CD4-positive, alpha-beta T cell treated with Interleukin-1 beta for 1 hour (primary cell): ENCODE data around the gene CLDN7.

Experiments used
- DNase-seq, 2 donors: peaks; one replicate each; pipeline ENCODE4 v3.0.0-alpha.2; 2020 to 2022

CLDN7 gene

GRCh38 chr17:7218166-7218565, 44.1 kb downstream of the CLDN7 start:
- no peak for DNase-seq

- peak in 1 of 2 donors; percentile 28 for DNase-seq
Observed at GRCh38 chr17:7217113-7217987, 44.9 kb downstream of the CLDN7 start.

- DNase-seq = no peak
Observed at GRCh38 chr17:7216242-7217112, 45.8 kb downstream of the CLDN7 start.

GRCh38 chr17:7215652-7216180, 46.6 kb downstream of the CLDN7 start:
- DNase-seq = no peak

- DNase-seq = no peak
Observed at GRCh38 chr17:7215136-7215638, 47.1 kb downstream of the CLDN7 start.

- DNase-seq = peak; percentile 99
Observed at GRCh38 chr17:7214300-7215135, 47.8 kb downstream of the CLDN7 start.

GRCh38 chr17:7213895-7214299, 48.4 kb downstream of the CLDN7 start:
- peak; percentile 90 for DNase-seq

- DNase-seq = no peak
Observed at GRCh38 chr17:7211491-7212273, 50.6 kb downstream of the CLDN7 start.
